Brain microvascular endothelial cell (primary cell): ENCODE results near the gene PEX12.

Experiments used
- DNase-seq: peaks from one replicate; pipeline ENCODE4 v3.0.0-alpha.2; 2020
- H3K27ac ChIP-seq: fragments of 250-450 bp; sonication (Bioruptor Pico); 2 replicates; pipeline ENCODE4 v1.5.1; 2020; ENCODE audit warnings: mild to moderate bottlenecking, moderate library complexity
- H3K27me3 ChIP-seq: fragments of 250-450 bp; sonication (Bioruptor Pico); replicated peaks from 2 replicates; pipeline ENCODE4 v1.5.1; 2020; ENCODE audit warnings: mild to moderate bottlenecking
- H3K36me3 ChIP-seq: fragments of 250-450 bp; sonication (Bioruptor Pico); replicated peaks from 2 replicates; pipeline ENCODE4 v1.5.1; 2020; ENCODE audit warnings: mild to moderate bottlenecking
- H3K4me3 ChIP-seq: 2 replicates; pipeline ENCODE4 v1.5.1; 2011; ENCODE audit warnings: low read depth, mild to moderate bottlenecking, control low read depth, low read length, moderate library complexity
- in situ Hi-C: cut with HindIII; loops from 2 replicates; pipeline ENCODE4 v1.10.0; 2017; ENCODE audit warnings: low sequenced_read_pairs, low pct_ligation_motif_present
- TF ChIP-seq, protein P1 (sequence below): IDR thresholded peaks from 2 replicates; pipeline ENCODE4 v1.5.1; 2011; ENCODE audit warnings: low read depth, mild to moderate bottlenecking, moderate library complexity, low read length, control low read depth, inconsistent platforms; ENCODE audit errors: missing control alignments

Gene PEX12

DNA sequence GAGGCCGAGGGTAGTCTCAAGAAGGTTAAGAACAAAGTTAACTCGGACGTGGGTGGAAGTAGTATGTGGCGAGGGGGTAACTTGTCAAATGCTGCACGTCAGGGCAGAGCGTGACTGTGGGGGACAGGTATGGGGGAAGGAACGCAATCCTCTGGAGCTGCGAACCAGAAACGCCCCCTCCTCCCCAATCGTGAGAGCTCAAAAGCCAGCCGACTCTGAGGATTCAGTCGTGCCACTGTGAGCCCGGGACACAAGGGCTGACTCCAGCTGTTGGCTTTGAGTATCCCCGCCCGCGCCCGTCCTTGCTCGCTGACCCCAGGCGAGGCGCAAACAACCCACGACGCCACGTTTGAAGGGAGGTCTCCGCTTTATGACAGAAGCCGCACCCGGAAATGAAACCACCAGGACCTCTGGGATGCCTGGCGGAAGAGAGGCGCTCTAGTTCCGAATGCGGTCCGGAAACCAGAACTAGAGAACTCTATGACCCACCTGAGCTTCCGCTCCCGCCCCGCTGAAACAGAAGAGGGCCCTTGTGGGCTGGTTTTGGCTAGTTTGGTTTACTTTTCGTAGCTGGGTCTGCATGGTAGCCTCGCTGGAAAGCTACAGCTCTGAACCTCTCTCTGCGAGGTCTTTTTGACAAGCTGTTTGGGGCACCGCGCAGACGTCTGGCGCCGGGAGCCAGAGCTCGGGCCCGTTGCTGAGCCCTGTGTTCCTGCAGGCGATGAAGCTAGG is at the start of gene PEX12:
Gene PEX12, minus strand, starts transcription at position 375 of the 732 bp plus-strand sequence. CDS start 550 bp downstream, outside the sequence.
- Histone ChIP-seq H3K36me3 (peaks cover 10% of the 10 kb centered on the region), H3K4me3 (peak within 1 kb of the TSS; percentile 85), H3K27ac (peak within 1 kb of the TSS; percentile 53), H3K27me3 (no peaks in the 10 kb centered on the region)
- TF ChIP-seq, protein P1, sequence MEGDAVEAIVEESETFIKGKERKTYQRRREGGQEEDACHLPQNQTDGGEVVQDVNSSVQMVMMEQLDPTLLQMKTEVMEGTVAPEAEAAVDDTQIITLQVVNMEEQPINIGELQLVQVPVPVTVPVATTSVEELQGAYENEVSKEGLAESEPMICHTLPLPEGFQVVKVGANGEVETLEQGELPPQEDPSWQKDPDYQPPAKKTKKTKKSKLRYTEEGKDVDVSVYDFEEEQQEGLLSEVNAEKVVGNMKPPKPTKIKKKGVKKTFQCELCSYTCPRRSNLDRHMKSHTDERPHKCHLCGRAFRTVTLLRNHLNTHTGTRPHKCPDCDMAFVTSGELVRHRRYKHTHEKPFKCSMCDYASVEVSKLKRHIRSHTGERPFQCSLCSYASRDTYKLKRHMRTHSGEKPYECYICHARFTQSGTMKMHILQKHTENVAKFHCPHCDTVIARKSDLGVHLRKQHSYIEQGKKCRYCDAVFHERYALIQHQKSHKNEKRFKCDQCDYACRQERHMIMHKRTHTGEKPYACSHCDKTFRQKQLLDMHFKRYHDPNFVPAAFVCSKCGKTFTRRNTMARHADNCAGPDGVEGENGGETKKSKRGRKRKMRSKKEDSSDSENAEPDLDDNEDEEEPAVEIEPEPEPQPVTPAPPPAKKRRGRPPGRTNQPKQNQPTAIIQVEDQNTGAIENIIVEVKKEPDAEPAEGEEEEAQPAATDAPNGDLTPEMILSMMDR: no peak
- peak; percentile 81 for DNase-seq
- in situ Hi-C loops: no loop called here

DNA sequence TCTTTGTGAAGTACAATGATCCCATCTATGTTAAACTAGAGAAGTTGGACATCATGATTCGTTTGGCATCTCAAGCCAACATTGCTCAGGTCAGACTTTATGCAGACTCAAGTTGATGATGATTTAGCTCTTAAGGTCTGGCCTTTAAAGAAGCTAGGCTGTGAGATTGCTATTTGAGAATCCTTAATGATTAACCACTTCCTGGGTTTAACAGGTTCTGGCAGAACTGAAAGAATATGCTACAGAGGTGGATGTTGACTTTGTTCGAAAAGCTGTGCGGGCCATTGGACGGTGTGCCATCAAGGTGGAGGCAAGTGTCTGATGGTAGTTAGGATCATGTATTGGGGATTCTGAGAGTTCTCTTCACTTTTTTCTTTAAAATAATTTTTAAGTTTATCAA is 49.0 kb upstream of the PEX12 start:
- TF ChIP-seq, protein P1: no peak
- no peak for DNase-seq
- H3K4me3 ChIP-seq: no peak overlapping the region
- no peak overlapping the region for H3K27ac ChIP-seq
- H3K36me3 ChIP-seq: peaks cover 27% of the 10 kb centered on the region
- no peaks in the 10 kb centered on the region for H3K27me3 ChIP-seq
- in situ Hi-C loops: no loop called here

DNA sequence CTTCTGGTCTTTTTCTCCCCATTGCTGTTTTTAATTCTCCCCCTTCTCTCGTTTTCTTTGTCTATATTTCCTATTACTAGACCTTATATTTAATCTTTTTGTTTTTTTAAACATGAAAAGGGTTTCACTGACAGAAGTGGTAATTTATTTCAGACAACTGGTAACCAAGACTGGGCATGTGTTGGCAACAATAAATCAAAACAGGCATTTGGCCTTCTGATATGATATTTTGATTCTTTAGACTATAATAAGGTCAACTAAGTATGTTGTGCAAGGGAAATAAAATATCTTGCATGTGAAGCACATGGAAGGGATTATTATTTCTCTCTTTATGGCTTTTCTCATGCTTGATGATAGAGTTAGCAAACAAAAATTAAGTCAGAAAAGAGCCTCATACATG is 43.4 kb upstream of the PEX12 start:
- in situ Hi-C loops: no loop called here
- DNase-seq: no peak
- Histone ChIP-seq H3K4me3 (no peak overlapping the region), H3K27ac (no peak overlapping the region), H3K27me3 (no peaks in the 10 kb centered on the region), H3K36me3 (peaks cover 22% of the 10 kb centered on the region)
- TF ChIP-seq, protein P1: no peak

DNA sequence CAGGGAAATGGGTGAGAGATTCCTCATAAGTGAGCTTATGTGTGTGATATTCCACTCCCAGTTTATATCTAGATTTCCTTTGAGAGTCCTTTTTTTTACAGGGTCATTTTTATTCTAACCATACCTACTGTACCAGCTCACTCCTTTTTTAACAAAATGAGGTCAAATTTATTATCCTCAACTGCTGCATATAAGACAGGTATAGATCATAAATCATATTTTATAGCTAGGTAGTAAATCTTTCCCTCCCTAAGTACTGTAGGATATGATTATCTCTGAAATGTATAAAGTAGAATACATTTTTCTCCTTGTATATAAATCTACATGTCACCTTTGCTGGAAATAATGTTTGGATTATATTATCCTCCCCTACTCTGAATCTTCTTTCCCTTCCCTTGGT is 40.3 kb upstream of the PEX12 start:
- in situ Hi-C loops: no loop called here
- TF ChIP-seq, protein P1: no peak
- Histone ChIP-seq H3K27me3 (no peaks in the 10 kb centered on the region), H3K27ac (no peak overlapping the region), H3K4me3 (no peak overlapping the region), H3K36me3 (peaks cover 10% of the 10 kb centered on the region)
- DNase-seq: no peak

DNA sequence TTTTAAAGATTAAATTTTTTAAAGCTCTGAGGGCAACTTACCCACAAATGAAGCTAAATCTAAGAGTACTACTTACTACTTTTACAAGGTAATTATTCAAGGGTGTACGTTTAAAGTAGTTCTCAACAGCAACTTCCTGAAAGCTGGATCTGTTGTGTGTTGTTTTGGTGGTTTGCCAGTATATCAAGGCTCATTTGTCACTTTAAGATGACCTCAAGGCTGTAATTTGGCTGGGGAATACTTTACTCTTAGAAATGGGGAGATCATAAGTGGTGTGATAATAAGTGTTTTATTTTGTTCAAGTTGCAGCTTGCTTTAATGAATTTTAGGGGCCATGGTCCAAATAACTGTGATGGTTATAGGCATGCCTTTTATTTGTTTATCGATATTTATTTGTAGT is 39.1 kb upstream of the PEX12 start:
- Histone ChIP-seq H3K4me3 (no peak overlapping the region), H3K36me3 (peaks cover 14% of the 10 kb centered on the region), H3K27me3 (no peaks in the 10 kb centered on the region), H3K27ac (no peak overlapping the region)
- DNase-seq: no peak
- in situ Hi-C loops: no loop called here
- TF ChIP-seq, protein P1: no peak

DNA sequence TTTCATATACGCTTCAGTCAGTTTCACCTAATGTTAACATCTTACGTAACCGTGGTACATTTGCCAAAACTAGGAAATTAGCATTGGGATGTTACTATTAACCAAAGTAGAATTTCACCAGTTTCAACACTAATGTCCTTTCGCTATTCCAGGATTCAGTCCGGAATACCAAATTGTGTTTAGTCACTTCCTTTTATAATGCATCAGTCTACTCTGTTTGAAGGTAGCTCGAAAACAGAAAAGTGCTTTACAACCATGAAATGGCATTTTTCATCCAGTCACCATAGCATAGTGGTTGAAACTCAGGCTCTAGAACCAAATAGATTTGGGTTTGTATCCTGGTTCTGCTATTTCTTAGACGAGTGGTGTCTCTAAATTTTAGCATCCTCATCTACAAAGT is 38.2 kb upstream of the PEX12 start:
- Histone ChIP-seq H3K27ac (no peak overlapping the region), H3K4me3 (no peak overlapping the region), H3K36me3 (peaks cover 18% of the 10 kb centered on the region), H3K27me3 (no peaks in the 10 kb centered on the region)
- TF ChIP-seq, protein P1: no peak
- no peak for DNase-seq
- in situ Hi-C loops: no loop called here
